Mesendoderm (in vitro differentiated cells): ENCODE data around the gene CD96.
"Not testable (repeated sequence)": the region's sequence is repeated elsewhere in the genome, so short reads cannot be mapped to it uniquely, and the experiment has no call there.

Experiments used
- DNase-seq: peaks from one replicate; pipeline ENCODE4 v3.0.0; 2013
- H2AK5ac ChIP-seq: 2 replicates; pipeline ENCODE4 v1.6.1; 2013; ENCODE audit warnings: low read length, inconsistent platforms
- H2BK120ac ChIP-seq: 2 replicates; pipeline ENCODE4 v1.6.1; 2013; ENCODE audit warnings: low read depth, mild to moderate bottlenecking, low read length, moderate library complexity, mixed read lengths
- H2BK15ac ChIP-seq: replicated peaks from 2 replicates; pipeline ENCODE4 v1.6.1; 2013; ENCODE audit warnings: low read depth, mild to moderate bottlenecking, moderate library complexity
- H2BK5ac ChIP-seq: 2 replicates; pipeline ENCODE4 v1.6.1; 2013; ENCODE audit warnings: low read length, inconsistent platforms
- H3K18ac ChIP-seq: 2 replicates; pipeline ENCODE4 v1.6.1; 2013; ENCODE audit warnings: mild to moderate bottlenecking, low read length, mixed read lengths
- H3K23ac ChIP-seq: one replicate; pipeline ENCODE4 v1.6.1; 2013; ENCODE audit warnings: low read length
- H3K27ac ChIP-seq: 2 replicates; pipeline ENCODE4 v1.5.1; 2013; ENCODE audit warnings: low read depth, mild to moderate bottlenecking, inconsistent platforms, low read length, moderate library complexity
- H3K27me3 ChIP-seq: 2 replicates; pipeline ENCODE4 v1.6.1; 2013; ENCODE audit warnings: low read length, control low read depth, mild to moderate bottlenecking, inconsistent platforms; ENCODE audit not compliant: insufficient read depth, poor library complexity
- H3K36me3 ChIP-seq: 2 replicates; pipeline ENCODE4 v1.6.1; 2013; ENCODE audit warnings: low read length, inconsistent platforms; ENCODE audit not compliant: control insufficient read depth, insufficient read depth
- H3K4ac ChIP-seq: one replicate; pipeline ENCODE4 v1.6.1; 2013; ENCODE audit warnings: low read depth, mild to moderate bottlenecking, low read length, moderate library complexity
- H3K4me1 ChIP-seq: 2 replicates; pipeline ENCODE4 v1.6.1; 2013; ENCODE audit warnings: low read depth, low read length, inconsistent platforms; ENCODE audit not compliant: control insufficient read depth
- H3K4me2 ChIP-seq: 2 replicates; pipeline ENCODE4 v1.6.1; 2013; ENCODE audit warnings: low read length
- H3K4me3 ChIP-seq: 2 replicates; pipeline ENCODE4 v1.5.1; 2013; ENCODE audit warnings: mild to moderate bottlenecking, low read length
- H3K56ac ChIP-seq: one replicate; pipeline ENCODE4 v1.6.1; 2013; ENCODE audit warnings: low read length
- H3K79me1 ChIP-seq: 2 replicates; pipeline ENCODE4 v1.6.1; 2013; ENCODE audit warnings: low read length, inconsistent platforms
- H3K79me2 ChIP-seq: 2 replicates; pipeline ENCODE4 v1.6.1; 2013; ENCODE audit warnings: mild to moderate bottlenecking, low read length; ENCODE audit not compliant: control insufficient read depth, insufficient read depth
- H3K9ac ChIP-seq: 2 replicates; pipeline ENCODE4 v1.6.1; 2013; ENCODE audit warnings: low read length, inconsistent platforms
- H4K5ac ChIP-seq: one replicate; pipeline ENCODE4 v1.6.1; 2013; ENCODE audit warnings: low read length
- H4K8ac ChIP-seq: one replicate; pipeline ENCODE4 v1.6.1; 2013; ENCODE audit warnings: low read depth, mild to moderate bottlenecking, control low read depth, low read length, moderate library complexity
- WGBS: extraction: QIAGEN DNeasy Blood & Tissue Kit; methylation state at CpG from one replicate; pipeline ENCODE4 v1.1.7; 2013; ENCODE audit warnings: low lambda C conversion rate, missing lambda C conversion rate; ENCODE audit not compliant: insufficient coverage; ENCODE audit errors: extremely low coverage; 5-methylcytosine and 5-hydroxymethylcytosine counted together

The CD96 gene

DNA sequence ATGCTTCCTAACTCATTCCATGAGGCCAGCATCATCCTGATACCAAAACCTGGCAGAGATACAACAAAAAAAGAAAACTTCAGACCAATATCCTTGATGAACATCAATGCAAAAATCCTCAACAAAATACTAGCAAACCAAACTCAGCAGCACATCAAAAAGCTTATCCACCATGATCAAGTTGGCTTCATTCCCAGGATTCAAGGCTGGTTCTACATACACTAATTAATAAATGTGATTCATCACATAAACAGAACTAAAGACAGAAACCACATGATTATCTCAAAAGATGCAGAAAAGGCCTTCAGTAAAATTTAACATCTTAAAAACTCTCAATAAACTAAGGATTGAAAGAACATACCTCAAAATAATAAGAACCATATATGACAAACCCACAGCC is 88.6 kb downstream of the CD96 start:
- not testable (repeated sequence) for H3K9ac ChIP-seq, H3K79me2 ChIP-seq, H3K4me3 ChIP-seq, H3K4me2 ChIP-seq, H4K8ac ChIP-seq, H3K27ac ChIP-seq, DNase-seq, H3K36me3 ChIP-seq, H2BK120ac ChIP-seq, H2BK5ac ChIP-seq, H3K4me1 ChIP-seq, H3K79me1 ChIP-seq, H3K27me3 ChIP-seq, H4K5ac ChIP-seq, H3K4ac ChIP-seq, H3K23ac ChIP-seq, H2BK15ac ChIP-seq, H2AK5ac ChIP-seq, H3K56ac ChIP-seq, H3K18ac ChIP-seq

DNA sequence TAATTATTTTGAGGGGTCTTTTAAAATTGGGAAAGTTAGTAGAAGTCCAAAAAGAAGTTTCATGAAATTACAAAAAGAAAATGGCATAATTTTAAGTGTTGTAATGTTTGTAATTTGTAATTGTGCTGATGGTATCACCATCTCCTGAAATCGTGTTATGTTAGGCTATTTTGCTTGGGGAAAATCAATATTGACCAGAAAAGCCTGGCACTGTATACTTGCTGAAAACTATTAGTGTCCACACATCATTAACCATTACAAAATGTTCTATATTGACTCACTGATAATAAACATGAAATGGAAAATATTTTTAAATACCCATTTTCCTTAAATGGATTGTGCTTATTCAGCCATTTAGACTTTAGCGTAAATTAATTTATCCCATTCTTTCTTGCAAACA is 93.4 kb downstream of the CD96 start:
- H2BK15ac ChIP-seq, result no peak overlapping the region
- H3K23ac ChIP-seq, result no peak overlapping the region
- no peak overlapping the region for H3K56ac ChIP-seq
- H3K79me1 ChIP-seq, result no peaks in the 10 kb centered on the region
- WGBS, result no CpG with 5 or more reads among the region's 2 CpGs
- H4K8ac ChIP-seq, result no peak overlapping the region
- no peak overlapping the region for H3K4ac ChIP-seq
- H3K4me2 ChIP-seq, result no peak overlapping the region
- no peak overlapping the region for H2AK5ac ChIP-seq
- no peak for DNase-seq
- H3K4me1 ChIP-seq, result no peaks in the 10 kb centered on the region
- no peak overlapping the region for H2BK120ac ChIP-seq
- no peak overlapping the region for H3K18ac ChIP-seq
- H4K5ac ChIP-seq, result no peak overlapping the region
- no peak overlapping the region for H2BK5ac ChIP-seq
- no peaks in the 10 kb centered on the region for H3K36me3 ChIP-seq
- no peaks in the 10 kb centered on the region for H3K27me3 ChIP-seq
- H3K9ac ChIP-seq, result no peak overlapping the region
- H3K4me3 ChIP-seq, result no peak overlapping the region
- no peak overlapping the region for H3K27ac ChIP-seq
- H3K79me2 ChIP-seq, result no peaks in the 10 kb centered on the region

- H4K5ac ChIP-seq, result no peak overlapping the region
- DNase-seq, result peak; percentile 54
- WGBS, result no CpG with 5 or more reads among the region's 4 CpGs
These were observed 94.4 kb downstream of the CD96 start for GRCh38 chr3:111636366-111636885.

DNA sequence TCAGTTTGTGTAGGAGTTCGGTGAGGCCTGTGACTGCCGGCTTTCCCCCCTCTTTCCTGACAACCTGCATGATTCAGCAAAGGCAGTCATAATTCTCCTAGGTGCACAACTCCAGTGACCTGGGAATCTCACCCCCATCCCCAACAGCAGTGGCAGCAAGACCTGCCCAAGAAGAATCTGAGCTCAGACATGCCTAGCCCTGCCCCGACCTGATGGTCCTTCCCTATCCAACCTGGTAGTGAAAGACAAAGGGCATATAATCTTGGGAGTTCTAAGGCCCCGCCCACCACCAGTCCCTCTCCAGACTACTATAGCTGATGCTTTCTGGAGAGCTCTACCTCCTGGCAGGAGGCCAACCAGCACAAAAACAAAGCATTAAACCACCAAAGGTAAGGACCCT is 97.3 kb downstream of the CD96 start:
- no peak for DNase-seq
- Histone ChIP-seq H3K36me3 (no peaks in the 10 kb centered on the region), H3K23ac (no peak overlapping the region), H3K9ac (no peak overlapping the region), H2AK5ac (no peak overlapping the region), H3K4me1 (no peaks in the 10 kb centered on the region), H4K5ac (no peak overlapping the region), H3K79me1 (no peaks in the 10 kb centered on the region), H4K8ac (no peak overlapping the region), H3K27ac (no peak overlapping the region), H3K4me3 (no peak overlapping the region), H2BK120ac (no peak overlapping the region), H3K4ac (no peak overlapping the region), H3K79me2 (no peaks in the 10 kb centered on the region), H2BK15ac (no peak overlapping the region), H3K18ac (no peak overlapping the region), H2BK5ac (no peak overlapping the region), H3K4me2 (no peak overlapping the region), H3K56ac (no peak overlapping the region), H3K27me3 (no peaks in the 10 kb centered on the region)
- no CpG with 5 or more reads among the region's 4 CpGs for WGBS

More at GRCh38 chr3:111636366-111636885, 94.4 kb downstream of the CD96 start:
- H2BK120ac ChIP-seq, result no peak overlapping the region
- no peak overlapping the region for H2AK5ac ChIP-seq
- H4K8ac ChIP-seq, result no peak overlapping the region
- no peak overlapping the region for H3K27ac ChIP-seq
- no peak overlapping the region for H2BK5ac ChIP-seq
- H3K4ac ChIP-seq, result no peak overlapping the region
- H3K27me3 ChIP-seq, result no peaks in the 10 kb centered on the region
- no peaks in the 10 kb centered on the region for H3K79me1 ChIP-seq
- no peaks in the 10 kb centered on the region for H3K4me1 ChIP-seq
- H3K56ac ChIP-seq, result no peak overlapping the region
- H3K18ac ChIP-seq, result no peak overlapping the region
- no peak overlapping the region for H3K9ac ChIP-seq
- H3K4me3 ChIP-seq, result no peak overlapping the region
- H2BK15ac ChIP-seq, result no peak overlapping the region
- no peak overlapping the region for H3K4me2 ChIP-seq
- no peak overlapping the region for H3K23ac ChIP-seq
- no peaks in the 10 kb centered on the region for H3K79me2 ChIP-seq
- no peaks in the 10 kb centered on the region for H3K36me3 ChIP-seq

GRCh38 chr3:111648991-111649579 is 107.1 kb downstream of the CD96 start:
- Histone ChIP-seq H3K27me3 (no peaks in the 10 kb centered on the region), H4K8ac (no peak overlapping the region), H4K5ac (no peak overlapping the region), H3K4me2 (no peak overlapping the region), H2BK15ac (no peak overlapping the region), H3K4me1 (peaks cover 3% of the 10 kb centered on the region), H3K18ac (no peak overlapping the region), H2AK5ac (no peak overlapping the region), H2BK5ac (no peak overlapping the region), H2BK120ac (no peak overlapping the region), H3K79me1 (no peaks in the 10 kb centered on the region), H3K4me3 (no peak overlapping the region), H3K27ac (no peak overlapping the region), H3K4ac (no peak overlapping the region), H3K79me2 (no peaks in the 10 kb centered on the region), H3K36me3 (no peaks in the 10 kb centered on the region), H3K56ac (no peak overlapping the region), H3K9ac (no peak overlapping the region), H3K23ac (no peak overlapping the region)
- no peak for DNase-seq
- WGBS, result no CpG with 5 or more reads among the region's 3 CpGs
